ENCODE data around the gene RRAD. TPM values are rescaled to one million over a fixed set of nuclear protein-coding genes. Genes with fewer than 3 reads are reported as not detected.

The RRAD gene
- total RNA-seq, 2 experiments from 2014 or later = 1.0 to 1.3 TPM

GRCh38 chr16:66918803-66919568 is 6.3 kb downstream of the RRAD start, which contains the start of gene CDH16:
CDH16 (minus strand) TSS chr16:66918885; CDS start chr16:66918065, 820 bp downstream.
- CTCF ChIA-PET = interaction anchor here (0.6 kb wide), 1 partner anchor 134 kb away, joined by 4 read pairs; no protein-coding TSS in a partner anchor

DNA sequence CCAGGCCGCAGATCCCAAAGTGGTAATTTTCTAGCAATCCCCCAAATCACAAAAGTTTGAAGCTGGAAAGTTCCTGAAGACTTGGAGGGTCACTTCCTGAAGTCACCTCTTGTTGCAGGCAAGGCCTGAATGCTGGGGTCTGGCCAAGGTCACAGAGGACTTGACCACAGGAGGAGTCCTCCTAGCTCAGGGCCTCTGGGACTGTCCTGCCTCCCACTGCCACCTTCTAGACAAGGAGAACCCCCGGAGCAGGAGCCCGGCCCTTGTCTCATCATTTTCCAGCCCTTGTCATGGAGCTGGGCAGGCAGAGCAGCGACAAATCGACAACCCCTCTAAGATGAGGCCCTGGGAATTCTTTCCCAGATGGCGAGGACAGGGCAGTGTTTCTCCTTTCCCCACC is 7.0 kb downstream of the RRAD start:
- peaks cover 41% of the 10 kb centered on the region for H3K27me3 Mint-ChIP-seq
- H3K4me3 Mint-ChIP-seq = no peak overlapping the region
- no peak overlapping the region for H3K27ac Mint-ChIP-seq
- H3K36me3 Mint-ChIP-seq (ENCODE audit: low read depth) = no peaks in the 10 kb centered on the region
- no peaks in the 10 kb centered on the region for H3K9me3 Mint-ChIP-seq
- CTCF ChIA-PET = interaction anchor here (0.6 kb wide), 1 partner anchor 135 kb away, joined by 4 read pairs; no protein-coding TSS in a partner anchor
- DNase-seq = no peak
- no peaks in the 10 kb centered on the region for H3K4me1 Mint-ChIP-seq
- POLR2A ChIA-PET = interaction anchor here (0.8 to 1.0 kb wide), 2 partner anchors 16 to 22 kb away, joined by 3 read pairs; partner anchors contain the start of gene CIAO2B

More at GRCh38 chr16:66918803-66919568, 6.3 kb downstream of the RRAD start, which contains the start of gene CDH16:
- Mint-ChIP-seq H3K4me1 (peaks cover 4% of the 10 kb centered on the region), H3K27ac (no peak within 1 kb of the TSS), H3K36me3 (ENCODE audit: low read depth) (no peaks in the 10 kb centered on the region), H3K9me3 (no peaks in the 10 kb centered on the region), H3K27me3 (peaks cover 48% of the 10 kb centered on the region), H3K4me3 (no peak within 1 kb of the TSS)
- no peak for DNase-seq
- POLR2A ChIA-PET = interaction anchor here (0.8 to 1.1 kb wide), 4 partner anchors 14 to 23 kb away, joined by 3 to 4 read pairs (median 3); partner anchors contain the start of gene CIAO2B

DNA sequence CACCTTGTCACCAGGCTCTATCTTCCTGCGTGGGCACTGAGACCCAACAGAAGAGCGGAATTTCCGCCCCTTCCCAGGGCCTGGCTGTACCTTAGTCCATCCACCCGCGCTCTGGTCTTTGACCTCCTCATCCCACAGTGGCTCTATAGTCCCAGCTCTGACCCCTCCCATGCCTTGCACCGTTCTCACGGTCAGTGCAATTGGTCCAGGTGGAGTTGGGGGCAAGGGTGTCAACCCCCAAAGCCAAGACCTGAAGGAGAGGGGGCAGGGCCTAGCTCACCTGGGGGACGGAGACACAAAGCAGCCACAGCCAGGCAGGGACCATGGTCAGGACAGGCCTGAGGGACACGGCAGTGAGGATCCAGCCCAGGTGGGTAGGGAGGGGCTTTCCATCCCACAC is 7.6 kb downstream of the RRAD start:
- Mint-ChIP-seq H3K4me1 (no peaks in the 10 kb centered on the region), H3K4me3 (no peak overlapping the region), H3K36me3 (ENCODE audit: low read depth) (no peaks in the 10 kb centered on the region), H3K9me3 (no peaks in the 10 kb centered on the region), H3K27me3 (peaks cover 36% of the 10 kb centered on the region), H3K27ac (no peak overlapping the region)
- ChIA-PET POLR2A (no interaction called here), CTCF (interaction anchor here (1.0 kb wide), 1 partner anchor 9 kb away, joined by 3 read pairs; no protein-coding TSS in a partner anchor)
- no peak for DNase-seq

GRCh38 chr16:66916518-66916917 is 8.8 kb downstream of the RRAD start:
- H3K36me3 Mint-ChIP-seq (ENCODE audit: low read depth) = no peaks in the 10 kb centered on the region
- H3K4me1 Mint-ChIP-seq = no peaks in the 10 kb centered on the region
- ChIA-PET POLR2A (no interaction called here), CTCF (interaction anchor here (0.8 kb wide), 1 partner anchor 364 kb away, joined by 3 read pairs; no protein-coding TSS in a partner anchor)
- H3K27ac Mint-ChIP-seq = no peak overlapping the region
- no peak for DNase-seq
- peaks cover 34% of the 10 kb centered on the region for H3K27me3 Mint-ChIP-seq
- no peak overlapping the region for H3K4me3 Mint-ChIP-seq
- no peaks in the 10 kb centered on the region for H3K9me3 Mint-ChIP-seq

- Mint-ChIP-seq H3K27ac (no peak overlapping the region), H3K36me3 (ENCODE audit: low read depth) (no peaks in the 10 kb centered on the region), H3K4me1 (no peaks in the 10 kb centered on the region), H3K27me3 (peaks cover 22% of the 10 kb centered on the region), H3K4me3 (no peak overlapping the region), H3K9me3 (no peaks in the 10 kb centered on the region)
- POLR2A ChIA-PET = no interaction called here
- CTCF ChIA-PET = no interaction called here
- DNase-seq = no peak
Observed at GRCh38 chr16:66915041-66915440, 10.3 kb downstream of the RRAD start.

DNA sequence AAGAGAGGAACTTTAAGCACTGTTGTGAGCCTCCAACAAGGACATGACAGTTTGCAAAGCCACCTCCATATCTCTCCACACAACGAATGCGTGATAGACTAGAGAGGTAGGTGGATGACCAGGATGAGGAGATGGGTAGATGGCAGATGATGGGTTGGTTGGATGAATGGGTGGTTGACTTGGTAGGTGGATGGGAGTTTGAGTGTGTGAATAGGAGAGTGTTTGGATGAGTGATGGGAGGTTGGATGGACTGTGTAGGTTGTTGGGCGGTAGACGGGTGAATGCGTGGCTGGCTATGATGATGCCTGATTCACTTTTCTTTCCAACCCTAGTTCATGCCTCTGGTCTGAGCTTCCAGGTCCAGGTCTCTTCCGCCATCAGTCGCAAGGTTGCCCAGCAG is 10.8 kb downstream of the RRAD start:
- Mint-ChIP-seq H3K9me3 (no peaks in the 10 kb centered on the region), H3K4me1 (no peaks in the 10 kb centered on the region), H3K27me3 (peaks cover 20% of the 10 kb centered on the region), H3K27ac (no peak overlapping the region), H3K4me3 (no peak overlapping the region), H3K36me3 (ENCODE audit: low read depth) (no peaks in the 10 kb centered on the region)
- POLR2A ChIA-PET = no interaction called here
- CTCF ChIA-PET = no interaction called here
- no peak for DNase-seq

- POLR2A ChIA-PET = no interaction called here
- Mint-ChIP-seq H3K36me3 (ENCODE audit: low read depth) (no peaks in the 10 kb centered on the region), H3K4me3 (no peak overlapping the region), H3K27ac (no peak overlapping the region), H3K27me3 (peaks cover 14% of the 10 kb centered on the region), H3K4me1 (no peaks in the 10 kb centered on the region), H3K9me3 (no peaks in the 10 kb centered on the region)
- CTCF ChIA-PET = interaction anchor here (1.5 kb wide), 1 partner anchor 19 kb away, joined by 4 read pairs; no protein-coding TSS in a partner anchor
- DNase-seq = no peak
Observed at GRCh38 chr16:66913711-66914110, 11.6 kb downstream of the RRAD start.

- CTCF ChIA-PET = interaction anchor here (0.7 to 1.5 kb wide), 2 partner anchors 18 to 20 kb away, joined by 3 to 4 read pairs; no protein-coding TSS in a partner anchor
- Mint-ChIP-seq H3K4me1 (no peaks in the 10 kb centered on the region), H3K9me3 (no peaks in the 10 kb centered on the region), H3K27ac (no peak overlapping the region), H3K4me3 (no peak overlapping the region), H3K36me3 (ENCODE audit: low read depth) (no peaks in the 10 kb centered on the region), H3K27me3 (peaks cover 14% of the 10 kb centered on the region)
- no peak for DNase-seq
- POLR2A ChIA-PET = no interaction called here
Observed at GRCh38 chr16:66913081-66913480, 12.3 kb downstream of the RRAD start.

DNA sequence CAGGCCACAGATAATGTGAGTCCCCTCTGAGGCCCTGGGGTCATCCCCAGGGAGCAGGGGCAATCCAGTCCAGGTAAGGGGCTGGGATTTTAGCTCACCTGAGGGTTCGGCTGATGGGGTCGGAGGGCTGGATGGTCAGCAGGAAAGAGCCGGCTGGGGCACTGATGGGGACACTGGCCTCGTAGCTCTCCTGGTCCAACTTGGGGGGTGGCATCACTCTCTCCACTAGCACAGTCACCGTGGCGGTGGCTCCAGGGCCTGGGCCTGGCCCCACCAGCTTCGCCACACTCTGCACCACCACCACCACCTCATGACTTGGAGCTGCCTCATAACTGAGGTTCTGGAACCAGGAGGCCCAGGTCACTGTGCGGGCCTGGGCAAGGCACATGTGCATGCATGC is 13.5 kb downstream of the RRAD start:
- no peak overlapping the region for H3K27ac Mint-ChIP-seq
- no peak for DNase-seq
- no peak overlapping the region for H3K4me3 Mint-ChIP-seq
- POLR2A ChIA-PET = interaction anchor here (1.1 kb wide), 1 partner anchor 14 kb away, joined by 3 read pairs; no protein-coding TSS in a partner anchor
- no peaks in the 10 kb centered on the region for H3K4me1 Mint-ChIP-seq
- no peaks in the 10 kb centered on the region for H3K36me3 Mint-ChIP-seq (ENCODE audit: low read depth)
- peaks cover 14% of the 10 kb centered on the region for H3K27me3 Mint-ChIP-seq
- H3K9me3 Mint-ChIP-seq = no peaks in the 10 kb centered on the region
- CTCF ChIA-PET = interaction anchor here (2.7 kb wide), 1 partner anchor 17 kb away, joined by 11 read pairs; no protein-coding TSS in a partner anchor

GRCh38 chr16:66911112-66911511 is 14.2 kb downstream of the RRAD start:
- Mint-ChIP-seq H3K36me3 (ENCODE audit: low read depth) (no peaks in the 10 kb centered on the region), H3K27ac (no peak overlapping the region), H3K9me3 (no peaks in the 10 kb centered on the region), H3K4me3 (no peak overlapping the region), H3K4me1 (peaks cover 4% of the 10 kb centered on the region), H3K27me3 (peaks cover 10% of the 10 kb centered on the region)
- CTCF ChIA-PET = interaction anchor here (2.7 kb wide), 1 partner anchor 18 kb away, joined by 11 read pairs; no protein-coding TSS in a partner anchor
- no peak for DNase-seq
- POLR2A ChIA-PET = interaction anchor here (1.1 to 1.3 kb wide), 2 partner anchors 14 to 15 kb away, joined by 3 read pairs; no protein-coding TSS in a partner anchor

DNA sequence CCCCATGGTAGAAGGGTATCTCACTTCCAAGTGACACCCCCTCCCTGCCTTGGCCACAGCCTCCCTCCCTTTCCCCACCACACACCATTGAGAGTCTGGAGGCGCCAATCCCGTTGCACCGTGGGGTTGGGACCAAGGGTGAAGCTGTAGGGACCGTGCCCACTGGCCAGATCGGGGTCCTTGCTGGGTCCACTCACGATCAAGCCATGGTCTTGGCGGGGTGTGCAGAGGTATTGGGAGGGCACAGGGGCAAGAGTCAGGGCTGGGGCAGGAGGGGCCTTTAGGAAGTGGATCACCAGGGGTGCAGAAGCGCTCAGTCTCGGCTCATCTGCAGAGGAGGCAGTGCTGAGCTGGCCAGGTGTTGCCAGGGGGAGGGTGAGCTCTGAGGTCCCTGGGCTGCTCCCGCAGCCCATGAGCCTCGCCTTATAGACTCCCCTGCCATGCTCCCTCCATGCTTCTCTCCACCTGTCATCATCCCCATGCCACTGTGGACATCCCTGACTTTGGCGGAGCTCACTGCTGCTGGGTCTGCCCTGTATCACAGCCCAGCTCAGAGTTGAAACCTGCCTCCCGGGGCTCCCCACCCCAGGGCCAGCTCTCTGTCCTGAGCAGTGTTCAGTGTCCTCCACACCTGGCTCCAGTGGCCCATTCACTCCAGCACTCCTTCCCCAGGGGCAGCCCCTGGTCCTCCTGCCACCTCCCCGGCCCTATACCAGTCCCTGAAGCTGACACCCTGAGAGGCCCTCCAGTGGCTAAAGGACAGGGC is 15.0 kb downstream of the RRAD start:
- no peak for DNase-seq
- H3K4me1 Mint-ChIP-seq = peaks cover 8% of the 10 kb centered on the region
- no peaks in the 10 kb centered on the region for H3K36me3 Mint-ChIP-seq (ENCODE audit: low read depth)
- H3K4me3 Mint-ChIP-seq = no peak overlapping the region
- H3K27me3 Mint-ChIP-seq = peaks cover 8% of the 10 kb centered on the region
- no peak overlapping the region for H3K27ac Mint-ChIP-seq
- CTCF ChIA-PET = interaction anchor here (0.6 to 2.7 kb wide), 6 partner anchors 9 to 909 kb away, joined by 3 to 11 read pairs (median 4); no protein-coding TSS in a partner anchor
- POLR2A ChIA-PET = interaction anchor here (1.3 kb wide), 1 partner anchor 16 kb away, joined by 3 read pairs; no protein-coding TSS in a partner anchor
- H3K9me3 Mint-ChIP-seq = no peaks in the 10 kb centered on the region

DNA sequence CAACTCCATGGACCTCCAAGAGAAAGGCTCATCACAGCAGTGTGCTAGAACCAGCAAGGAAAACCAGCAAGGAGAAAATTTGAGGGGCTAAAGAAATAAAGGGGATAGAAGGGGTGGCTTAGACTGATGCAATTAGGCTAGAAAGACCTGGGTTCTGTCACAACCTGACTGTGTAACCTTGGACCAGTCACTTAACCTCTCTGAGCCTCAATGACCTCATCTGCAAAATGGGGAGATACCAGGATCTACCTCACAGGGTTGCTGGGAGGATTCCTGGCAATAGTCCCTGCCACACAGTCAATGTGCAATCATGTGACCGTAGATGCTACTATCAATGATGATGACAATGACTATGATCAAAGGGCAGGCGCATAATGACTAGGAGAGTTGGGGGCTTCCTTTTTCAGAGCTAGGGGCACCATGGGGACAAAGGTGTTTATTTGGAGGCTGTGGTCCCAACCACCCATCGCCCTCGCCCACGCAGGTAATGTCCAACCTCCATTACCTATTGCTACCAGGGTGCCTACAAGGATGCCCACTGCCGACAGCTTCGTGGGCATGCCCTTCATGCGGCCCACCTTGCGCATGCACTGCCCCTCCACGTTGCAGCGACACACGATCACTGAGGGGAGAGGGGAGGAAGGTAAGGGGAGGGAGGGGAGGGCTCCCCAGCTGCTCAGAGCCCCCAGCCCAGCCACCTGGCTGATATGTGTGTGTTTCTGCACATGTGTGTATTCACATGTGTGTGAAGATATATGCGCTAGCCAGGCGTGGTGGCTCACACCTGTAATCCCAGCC is 16.4 kb downstream of the RRAD start:
- Mint-ChIP-seq H3K27ac (no peak overlapping the region), H3K27me3 (no peaks in the 10 kb centered on the region), H3K9me3 (no peaks in the 10 kb centered on the region), H3K4me3 (no peak overlapping the region), H3K36me3 (ENCODE audit: low read depth) (no peaks in the 10 kb centered on the region), H3K4me1 (peaks cover 8% of the 10 kb centered on the region)
- CTCF ChIA-PET = interaction anchor here (1.1 to 2.7 kb wide), 3 partner anchors 20 to 41 kb away, joined by 3 to 11 read pairs (median 4); no protein-coding TSS in a partner anchor
- no peak for DNase-seq
- POLR2A ChIA-PET = no interaction called here

Data from activated CD4-positive, alpha-beta memory T cell treated with anti-CD3 and anti-CD28 coated beads, Interleukin-2, amount 10 ng/mL, durations not matched to agents 7 days and 5 days (primary cell).